ENCODE data around the gene PLEKHO1.

Gene PLEKHO1

DNA sequence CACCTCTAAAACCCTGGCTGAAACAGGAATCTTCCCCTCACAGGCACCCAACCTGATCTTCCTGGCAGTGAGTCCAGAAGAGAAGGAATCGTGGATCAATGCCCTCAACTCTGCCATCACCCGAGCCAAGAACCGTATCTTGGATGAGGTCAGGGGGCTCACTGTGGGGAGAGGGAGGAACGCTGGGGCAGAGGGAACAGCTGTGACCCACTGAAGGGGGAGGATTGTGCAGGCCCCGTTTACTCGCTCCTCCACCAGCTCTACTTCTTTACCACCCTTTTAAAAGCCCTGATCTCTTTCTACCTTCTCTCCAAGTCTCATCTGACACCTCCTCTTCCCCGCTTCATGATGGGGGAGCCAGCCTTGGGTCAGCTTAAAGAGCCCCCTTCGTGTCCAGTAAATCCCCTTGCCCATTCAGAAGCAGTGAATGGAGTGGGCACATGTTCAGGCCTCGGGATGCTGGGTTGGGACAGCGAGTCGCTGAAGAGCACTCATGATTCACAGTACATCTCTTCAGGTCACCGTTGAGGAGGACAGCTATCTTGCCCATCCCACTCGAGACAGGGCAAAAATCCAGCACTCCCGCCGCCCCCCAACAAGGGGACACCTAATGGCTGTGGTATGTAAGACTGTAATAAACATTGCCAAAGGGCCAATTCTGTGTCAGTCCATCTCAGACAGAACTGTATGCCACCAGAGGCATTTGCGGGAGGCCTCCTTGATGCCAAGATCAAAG, 7.3 kb downstream of the PLEKHO1 start:
- Mint-ChIP-seq H3K36me3 (ENCODE audit: low read depth) (peaks cover 47% of the 10 kb centered on the region), H3K4me3 (no peak overlapping the region)

DNA sequence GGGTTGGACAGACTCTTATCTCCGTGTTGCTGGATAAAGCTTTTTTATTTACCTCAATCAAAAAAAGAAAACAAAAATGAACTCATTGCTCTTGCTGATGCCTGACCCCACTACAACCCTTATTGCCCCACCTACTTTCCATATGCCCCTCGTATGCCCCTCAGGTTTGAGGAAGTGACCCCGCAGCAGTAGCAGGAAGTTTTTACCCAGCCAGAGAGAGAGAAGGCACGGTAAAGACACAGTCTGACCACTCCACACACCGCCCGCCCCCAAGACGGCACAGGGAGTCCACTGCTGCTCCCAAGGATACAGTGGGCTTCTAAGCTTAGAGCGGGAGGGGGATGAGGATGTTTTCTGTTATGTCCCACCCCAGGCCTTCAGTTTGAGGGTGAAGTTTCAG, 9.8 kb downstream of the PLEKHO1 start:
- Mint-ChIP-seq H3K4me1 (ENCODE audit: low read depth) (peaks cover 58% of the 10 kb centered on the region), H3K36me3 (ENCODE audit: low read depth) (peaks cover 34% of the 10 kb centered on the region), H3K27me3 (no peaks in the 10 kb centered on the region), H3K9me3 (no peaks in the 10 kb centered on the region), H3K27ac (peak overlapping the region; percentile 83), H3K4me3 (no peak overlapping the region)

More for the DNA sequence above, 7.3 kb downstream of the PLEKHO1 start:
- H3K4me1 Mint-ChIP-seq (ENCODE audit: low read depth) = peaks cover 60% of the 10 kb centered on the region
- no peaks in the 10 kb centered on the region for H3K27me3 Mint-ChIP-seq
- no peaks in the 10 kb centered on the region for H3K9me3 Mint-ChIP-seq
- H3K27ac Mint-ChIP-seq = no peak overlapping the region

DNA sequence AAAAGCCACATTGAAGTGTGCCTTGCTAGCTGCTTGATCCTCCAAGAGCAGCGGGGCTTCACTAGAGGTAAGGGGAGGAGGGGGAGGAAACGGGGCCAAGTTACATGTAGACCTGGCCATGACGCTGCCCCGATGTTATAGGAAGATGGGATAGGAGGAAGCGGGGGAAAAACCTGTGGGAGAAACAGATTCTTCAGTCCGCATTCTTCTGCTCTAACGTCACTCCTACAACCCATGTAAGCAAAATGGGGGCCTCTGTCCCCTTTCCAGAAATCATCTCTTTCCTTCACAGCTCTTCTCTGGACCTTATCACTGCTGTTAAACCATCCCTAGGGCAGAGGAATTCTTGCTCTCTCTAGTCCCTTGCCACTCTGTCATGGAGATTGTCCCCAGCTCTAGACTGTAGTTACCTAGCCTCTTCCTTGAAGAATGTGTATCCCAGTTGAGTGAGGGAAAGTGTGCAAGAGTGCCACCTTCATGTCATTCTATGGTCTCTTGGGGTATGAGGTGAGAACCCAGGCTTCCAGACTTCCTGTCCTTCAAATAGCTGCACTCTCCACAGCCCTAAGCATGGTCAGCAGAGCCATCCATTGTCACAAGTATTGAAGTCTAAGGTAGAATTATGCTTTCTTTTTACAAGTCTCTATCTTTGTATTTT, 11.4 kb downstream of the PLEKHO1 start:
- Mint-ChIP-seq H3K27ac (peak overlapping the region; percentile 83), H3K36me3 (ENCODE audit: low read depth) (peaks cover 19% of the 10 kb centered on the region), H3K4me1 (ENCODE audit: low read depth) (peaks cover 73% of the 10 kb centered on the region), H3K9me3 (no peaks in the 10 kb centered on the region), H3K4me3 (peak overlapping the region; percentile 66), H3K27me3 (no peaks in the 10 kb centered on the region)

DNA sequence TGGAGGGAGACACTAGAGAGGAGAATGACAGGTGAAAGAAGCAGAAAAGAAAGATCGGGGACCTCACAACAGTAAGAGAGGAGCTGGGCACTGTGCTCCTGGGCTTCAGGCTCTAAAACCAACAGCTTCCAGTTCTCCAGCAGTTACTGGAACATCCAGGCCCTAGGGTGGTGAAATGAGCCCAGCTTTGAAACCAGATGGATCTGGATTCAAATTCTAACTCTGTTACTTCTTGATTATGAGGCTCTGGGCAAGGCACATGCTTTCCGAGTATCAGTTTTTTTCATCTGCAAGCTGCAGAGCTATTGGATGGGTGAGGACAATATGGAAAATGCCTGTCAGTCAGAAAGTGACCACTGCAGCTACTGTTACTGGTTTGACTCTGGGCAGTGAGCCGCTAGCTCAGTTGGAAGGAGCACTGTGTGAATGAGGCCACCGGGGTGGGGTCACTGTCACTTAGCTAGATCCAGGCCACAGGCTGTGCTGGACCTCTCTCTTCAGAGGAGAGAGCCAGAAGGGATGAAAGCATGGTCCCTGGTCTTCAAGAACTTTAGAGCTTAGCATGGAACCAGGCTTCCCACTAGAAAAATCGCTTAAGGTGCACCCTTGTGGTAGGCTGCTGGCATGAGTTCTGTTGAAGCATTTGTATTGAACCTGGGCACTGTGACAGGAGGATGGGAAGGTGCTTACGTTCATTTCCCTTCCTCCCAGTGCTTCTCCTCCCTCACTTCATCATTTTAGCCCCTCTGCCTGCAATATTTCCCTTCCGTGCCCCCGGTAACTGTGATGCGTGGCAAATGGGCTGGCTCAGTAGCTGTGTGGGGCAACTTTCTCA, 12.2 kb downstream of the PLEKHO1 start:
- H3K4me3 Mint-ChIP-seq = no peak overlapping the region
- H3K36me3 Mint-ChIP-seq (ENCODE audit: low read depth) = peaks cover 13% of the 10 kb centered on the region
- no peaks in the 10 kb centered on the region for H3K9me3 Mint-ChIP-seq
- H3K4me1 Mint-ChIP-seq (ENCODE audit: low read depth) = peaks cover 75% of the 10 kb centered on the region
- H3K27me3 Mint-ChIP-seq = no peaks in the 10 kb centered on the region
- peak overlapping the region; percentile 89 for H3K27ac Mint-ChIP-seq

DNA sequence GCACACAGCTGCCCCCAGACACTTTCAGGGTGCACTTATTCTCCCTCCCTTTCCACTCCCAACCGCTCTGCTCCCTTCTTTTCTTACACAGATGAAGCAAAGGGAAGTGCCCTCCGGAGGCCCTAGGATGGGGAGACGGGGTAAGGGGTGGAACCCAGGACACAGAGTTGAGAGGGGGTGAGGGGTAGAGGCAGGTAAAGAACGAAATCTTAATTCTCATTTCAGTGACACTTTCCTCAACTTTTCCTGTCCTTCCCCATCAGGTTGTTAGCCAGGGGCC, 12.8 kb downstream of the PLEKHO1 start:
- no peak overlapping the region for H3K4me3 Mint-ChIP-seq

DNA sequence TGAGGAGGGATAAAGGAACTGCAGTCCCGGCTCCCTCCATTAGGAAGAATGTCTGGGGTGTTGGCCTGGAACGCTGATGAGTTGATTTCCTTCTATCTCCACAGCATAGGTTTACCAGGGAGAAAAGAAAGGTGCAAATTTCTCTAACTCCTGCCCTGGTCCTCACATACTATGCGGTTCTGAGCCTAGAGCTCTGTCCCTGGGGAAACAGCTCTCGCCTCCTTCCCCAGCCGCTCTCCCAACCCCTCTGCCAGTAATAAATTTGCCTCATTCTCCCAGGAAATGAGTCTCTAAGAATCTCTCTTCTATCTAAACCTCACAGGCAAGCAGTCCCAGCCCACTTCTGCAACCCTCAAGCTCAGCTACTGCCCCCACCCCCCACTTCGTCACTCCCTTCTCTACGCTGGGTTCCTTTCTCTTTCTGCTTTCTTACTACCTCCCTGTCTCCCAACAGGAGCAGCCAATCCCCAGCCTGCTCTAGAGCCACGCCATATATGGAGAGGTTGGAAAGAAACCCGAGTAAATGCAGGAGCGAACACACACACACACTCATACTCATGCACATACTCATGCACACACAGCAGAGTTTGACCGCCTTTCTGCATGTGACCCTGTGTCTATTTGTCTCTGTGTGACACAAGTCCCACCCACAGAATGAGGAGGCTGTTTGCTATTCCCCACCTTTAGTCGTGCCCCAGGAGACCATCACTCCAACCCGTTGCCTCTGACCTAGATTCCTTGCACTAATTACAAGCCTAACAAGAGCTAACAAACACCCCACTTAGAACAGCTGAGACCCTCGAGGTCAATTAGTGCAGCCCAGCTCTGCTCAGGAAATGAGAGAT, 13.4 kb downstream of the PLEKHO1 start:
- H3K27ac Mint-ChIP-seq = peak overlapping the region; percentile 89
- peaks cover 3% of the 10 kb centered on the region for H3K36me3 Mint-ChIP-seq (ENCODE audit: low read depth)
- peaks cover 71% of the 10 kb centered on the region for H3K4me1 Mint-ChIP-seq (ENCODE audit: low read depth)
- H3K27me3 Mint-ChIP-seq = no peaks in the 10 kb centered on the region
- H3K9me3 Mint-ChIP-seq = no peaks in the 10 kb centered on the region
- H3K4me3 Mint-ChIP-seq = peak overlapping the region; percentile 67

More for the DNA sequence above, 12.8 kb downstream of the PLEKHO1 start:
- Mint-ChIP-seq H3K9me3 (no peaks in the 10 kb centered on the region), H3K36me3 (ENCODE audit: low read depth) (peaks cover 8% of the 10 kb centered on the region), H3K27me3 (no peaks in the 10 kb centered on the region), H3K4me1 (ENCODE audit: low read depth) (peaks cover 75% of the 10 kb centered on the region), H3K27ac (peak overlapping the region; percentile 89)

DNA sequence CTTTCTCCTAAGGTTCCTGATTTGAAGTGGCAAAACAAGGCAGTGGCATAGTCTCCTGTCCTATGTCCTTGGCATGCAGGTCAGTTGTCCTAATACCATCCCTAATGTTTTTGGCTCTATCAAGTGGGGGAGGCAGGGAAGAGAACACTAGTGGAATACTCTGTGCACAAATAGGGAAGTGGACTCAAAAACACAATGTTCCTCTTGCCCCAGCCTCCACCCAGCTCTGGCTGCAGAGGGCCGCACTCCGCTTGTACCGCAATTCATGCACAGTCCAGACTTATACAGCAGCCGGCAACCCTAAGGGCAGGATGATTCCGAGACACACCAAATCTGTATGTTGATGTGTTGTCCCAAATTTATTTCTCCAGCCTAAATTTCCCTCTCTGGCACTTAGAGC, 14.5 kb downstream of the PLEKHO1 start:
- no peaks in the 10 kb centered on the region for H3K9me3 Mint-ChIP-seq
- H3K27ac Mint-ChIP-seq = no peak overlapping the region
- H3K4me1 Mint-ChIP-seq (ENCODE audit: low read depth) = peaks cover 65% of the 10 kb centered on the region
- no peak overlapping the region for H3K4me3 Mint-ChIP-seq
- H3K27me3 Mint-ChIP-seq = no peaks in the 10 kb centered on the region
- no peaks in the 10 kb centered on the region for H3K36me3 Mint-ChIP-seq (ENCODE audit: low read depth)

DNA sequence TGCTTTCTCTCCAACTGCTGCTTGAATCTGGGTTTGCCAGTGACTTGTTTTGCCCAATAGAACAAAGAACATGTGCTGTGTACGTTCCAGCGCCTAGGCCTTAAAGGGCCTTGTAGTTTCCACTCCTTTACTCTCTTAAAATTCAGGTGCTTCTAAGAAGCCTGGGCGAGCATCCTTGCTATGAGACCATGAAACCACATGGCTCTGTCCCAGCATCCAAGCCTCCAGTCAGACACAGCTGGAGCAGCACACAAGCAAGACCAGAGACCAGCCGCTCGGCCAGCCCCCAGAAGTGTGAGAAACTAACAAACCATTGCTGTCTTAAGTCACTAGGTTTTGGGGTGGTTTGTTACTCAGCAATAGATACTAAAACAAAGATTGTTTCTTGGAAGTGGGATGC, 15.1 kb downstream of the PLEKHO1 start:
- H3K4me1 Mint-ChIP-seq (ENCODE audit: low read depth) = peaks cover 59% of the 10 kb centered on the region
- no peaks in the 10 kb centered on the region for H3K27me3 Mint-ChIP-seq
- H3K4me3 Mint-ChIP-seq = no peak overlapping the region
- H3K36me3 Mint-ChIP-seq (ENCODE audit: low read depth) = no peaks in the 10 kb centered on the region
- H3K9me3 Mint-ChIP-seq = no peaks in the 10 kb centered on the region
- peak overlapping the region; percentile 54 for H3K27ac Mint-ChIP-seq

DNA sequence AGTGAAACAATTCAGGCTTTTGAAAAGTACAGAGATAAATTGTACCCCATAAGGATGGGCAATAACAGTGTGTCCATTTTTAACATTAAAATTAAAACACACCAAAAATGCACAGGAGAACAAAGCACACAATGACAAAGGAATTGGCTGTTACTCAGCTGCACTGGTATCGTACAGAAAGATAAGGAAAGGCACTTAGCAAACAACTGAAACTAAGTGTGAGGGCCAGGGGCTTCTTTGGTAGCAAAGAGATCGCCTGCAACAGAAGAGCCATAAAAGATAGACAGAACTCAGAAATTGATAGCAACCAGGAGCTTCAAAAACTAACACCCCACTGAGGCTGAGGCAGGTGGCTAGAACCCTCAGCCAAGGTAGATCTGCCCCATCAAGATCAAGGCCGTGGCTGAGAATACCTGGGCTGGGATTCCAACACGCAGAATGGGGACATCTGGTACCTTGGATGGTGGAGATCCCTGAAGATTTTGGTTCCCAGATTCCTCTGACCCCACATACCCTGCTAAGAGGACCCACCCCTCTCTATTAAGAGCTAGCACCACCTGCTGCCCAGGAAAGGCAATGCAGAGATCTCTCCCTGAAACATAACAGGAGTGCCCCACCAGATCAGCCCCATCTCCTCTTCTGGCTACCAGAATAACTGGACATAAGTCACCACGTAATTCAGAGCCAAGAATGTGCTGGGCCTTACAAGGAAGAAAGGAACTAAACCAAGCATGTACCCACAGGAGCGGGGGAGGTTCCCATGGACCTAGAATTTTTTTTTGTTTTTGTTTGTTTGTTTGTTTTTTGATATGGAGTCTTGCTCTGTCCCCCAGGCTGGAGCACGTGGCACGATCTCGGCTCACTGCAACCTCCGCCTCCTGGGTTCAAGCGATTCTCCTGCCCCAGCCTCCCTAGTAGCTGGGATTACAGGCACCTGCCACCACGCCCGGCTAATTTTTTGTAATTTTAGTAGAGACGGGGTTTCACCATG, 16.2 kb downstream of the PLEKHO1 start:
- Mint-ChIP-seq H3K27ac (peak overlapping the region; percentile 71), H3K36me3 (ENCODE audit: low read depth) (no peaks in the 10 kb centered on the region), H3K9me3 (no peaks in the 10 kb centered on the region), H3K4me3 (peak overlapping the region; percentile 33), H3K4me1 (ENCODE audit: low read depth) (peaks cover 48% of the 10 kb centered on the region), H3K27me3 (no peaks in the 10 kb centered on the region)

DNA sequence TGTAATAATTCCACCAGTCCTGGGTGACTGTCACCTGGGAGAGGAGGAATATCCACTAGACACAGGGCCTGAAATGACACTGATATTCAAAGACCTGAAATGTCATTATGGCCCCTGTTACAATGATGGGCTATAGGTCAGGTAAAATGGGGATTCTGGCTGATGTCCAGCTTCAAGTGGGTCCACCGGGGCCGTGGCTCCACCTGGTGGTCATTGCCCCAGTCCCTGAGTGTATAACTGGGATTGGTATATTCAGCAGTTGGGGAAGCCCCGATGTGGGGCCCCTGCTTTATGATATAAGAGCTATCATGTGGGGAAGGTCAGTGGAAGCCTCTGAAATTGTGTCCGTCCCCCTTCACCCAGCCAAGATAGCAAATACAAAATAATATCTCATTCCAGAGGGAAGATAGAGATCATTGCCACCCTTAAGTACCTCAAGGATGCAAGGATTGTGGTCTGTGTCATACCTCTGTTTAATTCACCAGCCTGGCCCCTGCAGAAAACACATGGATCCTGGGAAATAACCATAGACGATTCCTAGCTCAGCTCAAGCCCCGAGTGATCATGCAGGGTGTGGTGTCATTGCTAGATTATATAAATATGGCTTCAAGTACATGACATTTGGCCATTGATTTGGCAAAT, 19.4 kb downstream of the PLEKHO1 start:
- H3K4me3 Mint-ChIP-seq = no peak overlapping the region
- H3K36me3 Mint-ChIP-seq (ENCODE audit: low read depth) = no peaks in the 10 kb centered on the region
- H3K27ac Mint-ChIP-seq = no peak overlapping the region
- H3K4me1 Mint-ChIP-seq (ENCODE audit: low read depth) = peaks cover 19% of the 10 kb centered on the region
- no peaks in the 10 kb centered on the region for H3K9me3 Mint-ChIP-seq
- H3K27me3 Mint-ChIP-seq = no peaks in the 10 kb centered on the region

DNA sequence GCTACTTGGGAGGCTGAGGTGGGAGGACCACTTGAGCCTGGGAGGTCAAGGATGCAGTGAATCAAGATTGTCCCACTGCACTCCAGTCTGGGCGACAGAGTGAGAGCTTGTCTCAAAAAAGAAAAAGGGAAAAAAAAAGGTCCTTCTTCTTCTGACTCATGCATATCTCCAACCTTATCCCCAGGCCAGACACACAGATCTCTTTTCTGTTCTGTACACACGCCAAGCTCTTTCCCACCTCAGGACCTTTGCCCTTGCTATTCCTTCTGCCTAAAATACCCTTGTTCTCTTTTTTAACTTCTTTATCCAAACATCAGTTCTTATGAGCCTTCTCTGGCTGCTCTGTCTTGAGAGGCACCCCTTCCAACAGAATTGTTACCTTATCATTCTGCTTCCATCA, 22.1 kb downstream of the PLEKHO1 start:
- H3K4me1 Mint-ChIP-seq (ENCODE audit: low read depth) = no peaks in the 10 kb centered on the region
- H3K36me3 Mint-ChIP-seq (ENCODE audit: low read depth) = no peaks in the 10 kb centered on the region
- H3K9me3 Mint-ChIP-seq = no peaks in the 10 kb centered on the region
- no peak overlapping the region for H3K27ac Mint-ChIP-seq
- H3K27me3 Mint-ChIP-seq = no peaks in the 10 kb centered on the region
- no peak overlapping the region for H3K4me3 Mint-ChIP-seq

DNA sequence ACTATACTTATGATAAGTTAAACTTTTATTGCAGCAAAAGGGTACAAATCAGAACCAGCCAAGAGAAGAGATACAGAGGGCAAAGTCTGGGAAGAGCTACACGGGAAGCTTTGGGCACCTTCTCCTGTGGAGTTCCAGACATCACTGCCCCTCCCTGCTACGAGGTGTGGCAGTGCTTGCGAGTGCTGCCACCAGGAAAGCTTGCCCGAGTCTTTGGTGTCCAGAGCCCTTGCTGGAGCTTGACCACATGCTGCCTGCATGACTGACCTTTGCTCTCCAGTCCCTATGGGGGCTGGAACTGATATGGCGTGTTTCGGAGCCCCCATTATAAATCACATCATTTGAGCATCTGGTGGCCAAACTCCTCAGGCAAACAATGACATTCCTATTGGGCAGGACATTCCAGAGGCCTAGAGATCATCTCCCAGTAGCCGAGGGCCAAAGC, 23.4 kb downstream of the PLEKHO1 start:
- Mint-ChIP-seq H3K9me3 (no peaks in the 10 kb centered on the region), H3K4me3 (no peak overlapping the region), H3K36me3 (ENCODE audit: low read depth) (no peaks in the 10 kb centered on the region), H3K27ac (no peak overlapping the region), H3K4me1 (ENCODE audit: low read depth) (no peaks in the 10 kb centered on the region), H3K27me3 (no peaks in the 10 kb centered on the region)

DNA sequence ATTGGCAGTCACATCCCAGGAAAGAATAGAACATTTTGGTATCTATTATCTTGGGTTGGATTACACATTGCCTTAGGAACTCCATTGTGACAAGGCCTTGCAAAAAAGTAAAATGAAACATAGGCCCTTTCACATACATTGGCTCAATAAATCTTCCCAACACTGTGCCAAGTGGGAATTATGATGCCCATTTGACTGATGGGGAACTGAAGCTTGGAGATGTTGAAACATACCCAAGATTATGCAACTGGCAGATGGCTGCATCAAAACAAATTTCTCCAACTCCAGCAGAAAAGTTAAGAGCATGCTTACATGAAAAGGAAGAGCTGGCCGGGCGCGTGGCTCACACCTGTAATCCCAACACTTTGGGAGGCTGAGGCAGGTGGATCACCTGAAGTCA, 26.9 kb downstream of the PLEKHO1 start:
- Mint-ChIP-seq H3K4me1 (ENCODE audit: low read depth) (no peaks in the 10 kb centered on the region), H3K27ac (no peak overlapping the region), H3K27me3 (no peaks in the 10 kb centered on the region), H3K36me3 (ENCODE audit: low read depth) (no peaks in the 10 kb centered on the region), H3K4me3 (no peak overlapping the region), H3K9me3 (no peaks in the 10 kb centered on the region)

All from stimulated activated naive CD8-positive, alpha-beta T cell treated with anti-CD3 and anti-CD28 coated beads, Interleukin-15, Interleukin-2, amounts not matched to agents 100 ng/mL and 50 ng/mL, for 24 hours (primary cell).